Measurements from ENCODE around the gene ACP6.
"Not testable (repeated sequence)": the region's sequence is repeated elsewhere in the genome, so short reads cannot be mapped to it uniquely, and the experiment has no call there.

ACP6 gene

DNA sequence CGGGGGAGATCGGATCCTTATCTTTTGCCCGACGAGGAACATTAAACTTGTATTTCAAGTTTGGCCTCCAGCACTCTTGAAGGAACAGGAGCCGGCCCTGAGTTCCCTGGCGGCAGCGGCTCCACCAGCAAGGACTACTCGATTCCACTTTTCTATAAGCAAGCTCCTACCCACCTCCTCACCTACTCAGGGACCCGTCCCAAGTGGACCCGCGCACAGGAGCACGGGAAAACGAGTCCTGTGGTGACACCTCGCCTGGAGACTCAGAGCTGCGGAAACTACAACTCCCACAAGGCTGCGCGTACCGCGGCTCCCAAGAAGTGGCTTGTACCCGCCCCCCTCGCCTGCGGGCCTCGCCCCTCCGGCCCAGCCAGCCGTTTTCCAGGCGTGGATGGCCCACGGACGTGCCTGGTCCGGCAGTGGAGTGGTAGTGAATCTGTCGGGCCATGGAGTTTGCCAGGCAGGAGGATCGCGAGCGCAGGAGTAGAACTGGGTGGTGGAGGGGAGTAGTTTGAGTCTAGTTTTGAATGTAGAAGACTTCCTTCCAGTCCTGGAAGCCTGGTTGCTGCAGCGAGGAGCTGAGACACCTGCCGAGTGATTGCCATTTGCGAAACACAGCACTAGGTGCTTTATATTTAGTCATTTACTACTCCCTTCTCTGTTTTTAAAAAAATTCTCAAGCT is at the start of gene ACP6:
TSS of gene ACP6 (minus strand) at position 206 of the 683 bp plus-strand sequence. CDS start 476 bp downstream, outside the sequence.
- peak; percentile 87 for DNase-seq

DNA sequence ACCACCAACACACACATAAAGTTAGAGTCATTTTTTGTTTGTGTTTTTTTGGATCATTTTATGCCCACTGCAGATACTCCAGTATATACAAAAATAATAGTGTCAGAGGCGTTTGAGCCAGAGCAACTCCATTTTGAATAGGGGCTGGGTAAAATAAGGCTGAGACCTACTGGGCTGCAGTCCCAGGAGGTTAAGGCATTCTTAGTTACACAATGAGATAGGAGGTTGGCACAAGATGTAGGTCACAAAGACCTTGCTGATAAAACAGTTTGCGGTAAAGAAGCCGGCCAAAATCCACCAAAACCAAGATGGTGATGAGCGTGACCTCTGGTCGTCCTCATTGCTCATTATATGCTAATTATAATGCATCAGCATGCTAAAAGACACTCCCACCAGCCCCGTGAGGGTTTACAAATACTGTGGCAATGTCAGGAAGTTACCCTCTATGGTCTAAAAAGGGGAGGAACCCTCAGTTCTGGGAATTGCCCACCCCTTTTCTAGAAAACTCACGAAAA is 49.4 kb upstream of the ACP6 start:
- no peak for DNase-seq

DNA sequence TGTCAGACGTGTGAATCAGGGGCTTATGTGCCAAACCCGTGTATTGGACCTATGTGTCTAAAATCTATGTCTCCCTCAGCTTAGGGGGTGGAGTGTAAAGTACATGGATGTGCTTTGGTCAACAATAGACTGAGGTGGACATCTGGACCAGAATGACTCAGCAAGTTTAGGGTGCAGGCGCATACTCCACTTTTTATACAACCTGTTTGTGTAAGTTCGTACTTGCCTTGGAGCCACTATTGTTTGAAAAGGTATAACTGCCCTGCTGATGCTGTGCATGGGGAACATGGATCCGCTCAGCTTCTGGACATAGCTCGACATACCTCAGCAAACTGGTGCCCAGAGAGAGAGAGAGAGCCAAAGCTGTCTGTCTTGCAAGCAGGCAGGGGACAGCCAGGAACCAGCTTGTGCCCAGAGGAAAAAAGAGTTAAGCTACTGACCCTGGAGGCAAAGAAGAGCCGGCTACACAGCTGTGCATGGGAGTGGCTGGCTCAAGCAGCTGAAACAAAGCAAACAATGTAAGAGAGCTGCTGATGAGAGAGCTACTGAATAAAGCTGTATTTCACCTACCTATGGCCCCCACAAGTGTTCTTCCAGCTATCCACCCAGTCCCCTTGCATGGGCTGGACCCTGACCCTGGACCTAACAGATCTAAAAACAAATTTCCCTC is 48.8 kb upstream of the ACP6 start:
- no peak for DNase-seq

GRCh38 chr1:147717706-147718097 is 47.4 kb upstream of the ACP6 start:
- DNase-seq = no peak

- no peak for DNase-seq
Observed at GRCh38 chr1:147717051-147717705, 46.9 kb upstream of the ACP6 start.

DNA sequence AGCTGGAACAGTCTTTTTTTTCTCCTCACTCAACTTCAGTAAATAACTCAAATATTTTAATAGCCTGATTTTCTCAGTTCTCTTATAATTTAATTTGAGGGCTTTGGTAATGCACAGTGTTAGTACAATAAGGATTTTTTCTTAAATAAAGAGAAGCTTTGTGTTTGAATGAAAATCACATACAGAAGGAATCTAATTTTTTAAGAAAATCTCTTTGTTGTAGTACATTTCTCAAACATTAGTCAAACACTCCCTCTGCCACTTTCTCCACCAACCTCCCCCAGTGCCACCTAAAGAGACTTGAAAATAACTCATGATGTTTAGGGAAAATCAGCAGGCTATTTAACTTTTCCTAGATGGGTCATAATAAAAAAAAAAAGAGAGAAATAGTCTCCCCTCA is 42.3 kb upstream of the ACP6 start:
- DNase-seq = no peak

DNA sequence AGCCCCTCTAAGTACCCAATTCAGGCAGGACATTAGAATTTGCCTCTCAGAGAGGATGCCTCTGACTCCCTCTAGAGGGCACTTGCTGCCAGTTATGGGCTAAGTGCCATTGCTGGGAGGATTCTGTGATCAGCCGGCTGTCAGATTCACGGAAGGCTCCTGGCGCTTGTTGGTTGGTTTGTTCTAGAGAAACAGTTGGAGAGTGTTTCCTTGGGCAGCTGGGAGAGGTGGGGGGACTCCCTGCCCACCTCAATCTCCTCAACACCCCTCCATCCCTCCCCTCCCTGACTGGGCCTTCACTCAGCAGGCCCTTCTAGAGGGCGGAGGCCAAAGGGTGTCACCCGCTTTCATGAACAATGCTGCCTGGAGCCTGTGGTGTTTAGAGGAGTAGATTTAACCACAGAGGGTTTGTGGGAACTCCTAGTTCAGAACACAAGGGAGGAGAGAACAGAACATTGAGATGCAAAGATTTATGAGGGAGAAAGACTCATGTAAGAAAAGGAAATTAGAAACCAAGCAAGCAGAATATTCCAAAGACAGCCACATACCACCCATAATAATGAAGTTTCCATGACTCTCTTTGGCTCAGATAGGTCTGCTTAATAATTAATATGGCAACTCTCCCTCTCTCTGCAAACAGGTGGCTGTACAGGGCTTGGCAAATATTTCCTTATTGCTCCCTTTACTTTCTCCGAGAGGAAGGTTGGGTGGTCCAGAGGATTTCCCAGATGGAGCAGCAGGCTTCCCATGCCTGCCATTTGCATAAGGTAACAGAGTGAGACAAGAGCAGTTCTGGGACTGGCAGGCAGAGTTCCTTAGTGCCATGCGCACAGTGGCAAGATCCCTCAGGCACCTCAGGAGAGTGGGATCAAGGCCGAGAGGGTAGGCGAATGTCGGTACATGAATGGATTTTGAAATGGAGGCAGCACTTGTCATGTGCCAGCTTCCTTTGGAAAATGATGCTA is 30.0 kb upstream of the ACP6 start:
- peak; percentile 63 for DNase-seq

- no peak for DNase-seq
Observed at GRCh38 chr1:147699686-147700041, 29.3 kb upstream of the ACP6 start.

DNA sequence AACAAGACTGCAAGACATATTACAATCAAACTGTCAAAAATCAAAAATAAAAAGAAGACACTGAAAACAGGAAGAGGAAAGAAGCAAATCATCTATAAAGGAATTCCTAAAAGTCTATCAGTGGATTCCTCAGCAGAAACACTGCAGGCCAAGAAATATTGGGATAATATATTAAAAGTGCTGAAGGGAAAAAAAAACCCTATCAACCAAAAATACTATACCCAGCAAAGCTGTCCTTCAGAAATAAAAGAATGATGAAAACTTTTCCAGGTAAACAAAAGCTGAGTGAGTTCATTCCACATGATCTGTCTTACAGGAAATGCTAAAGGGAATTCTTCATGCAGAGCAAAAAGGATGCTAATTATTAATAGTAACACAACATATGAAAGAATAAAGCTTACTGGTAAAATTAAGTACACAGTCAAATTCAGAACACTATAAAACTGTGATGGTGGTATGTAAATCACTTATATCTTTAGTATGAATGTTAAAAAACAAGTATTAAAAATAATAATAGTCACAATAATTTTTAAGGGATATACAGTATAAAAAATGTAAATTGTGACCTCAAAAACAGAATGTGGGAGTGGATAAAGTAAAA is 12.9 kb upstream of the ACP6 start:
- no peak for DNase-seq

- DNase-seq = not testable (repeated sequence)
Observed at GRCh38 chr1:147680608-147681235, 10.4 kb upstream of the ACP6 start.

DNA sequence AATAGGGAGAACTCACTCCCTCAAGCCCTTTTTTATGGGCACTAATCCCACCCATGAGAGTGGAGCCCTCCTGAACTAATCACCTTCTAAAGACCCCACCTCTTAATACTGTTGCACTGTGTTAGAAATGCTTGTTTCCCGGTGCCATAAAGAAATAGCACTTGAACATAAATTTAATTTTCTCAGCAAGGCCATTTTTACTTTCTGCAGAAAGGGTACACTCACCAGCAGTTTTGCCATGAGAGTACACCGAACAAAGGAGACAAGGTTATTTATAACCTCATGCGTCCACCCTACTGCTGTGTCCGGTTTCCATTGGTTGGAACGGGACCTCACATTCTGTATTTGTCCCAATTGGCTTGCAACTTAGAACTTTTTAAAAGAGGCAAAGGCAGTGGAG is 7.4 kb upstream of the ACP6 start:
- not testable (repeated sequence) for DNase-seq

- no peak for DNase-seq
Observed at GRCh38 chr1:147676311-147677085, 6.2 kb upstream of the ACP6 start.

- no peak for DNase-seq
Observed at GRCh38 chr1:147673816-147674215, 3.5 kb upstream of the ACP6 start.

GRCh38 chr1:147673406-147673805 is 3.1 kb upstream of the ACP6 start:
- no peak for DNase-seq

GRCh38 chr1:147669469-147670318 is 630 bp downstream of the ACP6 start:
- DNase-seq = no peak

DNA sequence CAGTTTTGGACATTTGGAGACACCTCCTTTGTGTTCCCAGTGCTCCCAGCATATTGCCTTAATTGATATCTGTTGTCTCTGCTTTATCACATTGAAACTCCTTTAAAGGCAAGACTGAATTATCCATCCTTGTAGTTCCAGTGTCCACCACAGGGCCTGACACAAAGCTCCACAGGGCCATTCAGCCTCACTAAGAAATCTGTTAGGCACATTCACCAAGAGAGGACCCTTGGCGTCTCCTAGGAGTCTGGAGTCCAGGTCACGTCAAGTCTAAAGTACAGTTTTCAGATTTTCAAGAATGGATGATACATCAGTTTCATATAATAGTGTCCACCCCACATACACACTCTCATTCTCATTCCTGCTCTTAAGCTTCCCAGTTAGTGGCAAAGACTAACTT is 4.8 kb downstream of the ACP6 start:
- DNase-seq = no peak

GRCh38 chr1:147664206-147664605 is 6.1 kb downstream of the ACP6 start:
- DNase-seq = no peak

GRCh38 chr1:147654511-147654910 is 15.8 kb downstream of the ACP6 start:
- DNase-seq = no peak

- DNase-seq = no peak
Observed at GRCh38 chr1:147652306-147652705, 18.0 kb downstream of the ACP6 start.

GRCh38 chr1:147651466-147651865 is 18.9 kb downstream of the ACP6 start:
- no peak for DNase-seq
